Measurements from ENCODE around the gene TRIM44. TPM values are rescaled to one million over a fixed set of nuclear protein-coding genes. Genes with fewer than 3 reads are reported as not detected.
A peak's percentile ranks its signal among the peaks of the same experiment; 100 is the strongest.

Gene TRIM44
- polyA plus RNA-seq, 1 donor (not counting 4 experiments of a cell fraction or from before 2014, with no cell fraction given), result 48.3 TPM

DNA sequence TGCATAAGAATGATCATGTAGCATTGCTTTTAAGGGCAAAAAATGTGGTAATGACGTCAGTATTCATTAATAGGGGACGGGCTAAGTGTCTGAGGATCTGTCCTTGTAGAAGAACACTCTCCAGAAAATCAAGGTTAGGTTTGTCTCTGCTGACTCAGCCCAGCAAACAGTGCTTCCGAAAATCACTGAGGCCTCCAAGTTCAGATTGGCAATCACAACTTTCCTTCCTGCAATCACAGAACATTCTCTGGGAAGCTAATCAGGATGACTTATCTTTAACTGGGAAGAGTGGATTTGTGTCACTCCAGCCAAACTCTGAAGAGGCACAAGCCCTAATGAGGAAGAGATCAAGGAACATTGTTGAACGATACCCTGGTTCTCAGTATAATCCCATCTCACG, 158.0 kb downstream of the TRIM44 start:
- dilution Hi-C loops (cut with MboI; ENCODE audit: extremely low pct_ligation_motif_present, low sequenced_read_pairs), result loop anchor here (25.0 kb wide), 1 partner anchor 208 kb away; the partner anchor contains the start of gene FJX1

DNA sequence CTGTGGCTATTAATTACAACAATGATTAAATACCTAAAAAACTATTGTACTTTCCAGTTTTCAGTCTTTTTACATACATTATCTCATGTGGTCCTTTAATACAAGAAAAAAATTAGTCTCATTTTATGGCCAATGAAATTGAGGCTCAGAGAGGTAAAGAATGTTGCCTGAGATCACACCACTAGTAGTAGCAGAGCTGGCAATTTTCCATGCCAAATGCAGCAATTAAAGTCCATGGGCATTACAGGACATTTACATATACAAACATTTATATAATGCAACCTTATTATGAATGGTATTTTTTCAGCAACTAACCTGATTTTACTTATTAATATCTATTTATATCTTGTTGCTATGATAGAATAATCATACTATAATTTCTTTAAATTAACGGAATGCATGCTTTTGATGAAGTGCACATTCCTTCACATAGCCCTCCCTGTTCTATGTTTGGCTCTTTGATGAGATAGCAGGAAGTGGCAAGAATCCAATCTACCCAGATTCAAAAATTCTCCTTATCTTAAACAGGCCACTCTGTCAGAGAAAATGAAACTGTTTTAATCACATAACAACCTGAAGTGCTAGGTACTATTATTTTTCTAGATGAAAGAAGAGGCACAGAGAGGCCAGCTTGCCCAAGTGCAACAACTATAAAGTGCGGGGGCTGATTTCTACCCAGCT, 160.4 kb downstream of the TRIM44 start:
- H3K36me3 ChIP-seq (ENCODE audit: control insufficient read depth in 2 of 2, extremely low read depth in 1 of 2, insufficient read depth in 2 of 2, low read length in 2 of 2), result no peaks in the 10 kb centered on the region
- H3K79me2 ChIP-seq (ENCODE audit: control insufficient read depth, insufficient read depth, low read length), result no peaks in the 10 kb centered on the region
- H3K4me3 ChIP-seq (ENCODE audit: control insufficient read depth in 2 of 3, extremely low read depth in 1 of 3, insufficient read depth in 2 of 3, low read depth in 1 of 3, low read length in 3 of 3), result peak overlapping the region in 1 of 3 experiments; percentile 7
- no peaks in the 10 kb centered on the region for H3K9me3 ChIP-seq (ENCODE audit: control insufficient read depth, low read depth, low read length)
- H3K9ac ChIP-seq (ENCODE audit: control insufficient read depth, extremely low read depth, insufficient read depth, low read length), result no peak overlapping the region
- H3K4me1 ChIP-seq (ENCODE audit: control insufficient read depth, extremely low read depth, insufficient read depth, low read length), result peaks cover 14% of the 10 kb centered on the region
- peak; percentile 5 for FAIRE-seq
- H2AFZ ChIP-seq (ENCODE audit: control insufficient read depth, low read length), result no peak overlapping the region
- no peaks in the 10 kb centered on the region for H3K9me1 ChIP-seq (ENCODE audit: control insufficient read depth, extremely low read depth, insufficient read depth, low read length)
- dilution Hi-C loops (cut with MboI; ENCODE audit: extremely low pct_ligation_motif_present, low sequenced_read_pairs), result loop anchor here (25.0 kb wide), 1 partner anchor 211 kb away; the partner anchor contains the start of gene FJX1
- no peaks in the 10 kb centered on the region for H3K27me3 ChIP-seq (ENCODE audit: control insufficient read depth, extremely low read depth, insufficient read depth, low read length)
- no peak overlapping the region for H3K27ac ChIP-seq (ENCODE audit: control insufficient read depth, insufficient read depth, low read length)
- DNase-seq (ENCODE audit: low read depth, low spot score), result no peak
- no peaks in the 10 kb centered on the region for H4K20me1 ChIP-seq (ENCODE audit: control insufficient read depth, extremely low read depth, insufficient read depth, low read length)
- TF ChIP-seq, protein P1, sequence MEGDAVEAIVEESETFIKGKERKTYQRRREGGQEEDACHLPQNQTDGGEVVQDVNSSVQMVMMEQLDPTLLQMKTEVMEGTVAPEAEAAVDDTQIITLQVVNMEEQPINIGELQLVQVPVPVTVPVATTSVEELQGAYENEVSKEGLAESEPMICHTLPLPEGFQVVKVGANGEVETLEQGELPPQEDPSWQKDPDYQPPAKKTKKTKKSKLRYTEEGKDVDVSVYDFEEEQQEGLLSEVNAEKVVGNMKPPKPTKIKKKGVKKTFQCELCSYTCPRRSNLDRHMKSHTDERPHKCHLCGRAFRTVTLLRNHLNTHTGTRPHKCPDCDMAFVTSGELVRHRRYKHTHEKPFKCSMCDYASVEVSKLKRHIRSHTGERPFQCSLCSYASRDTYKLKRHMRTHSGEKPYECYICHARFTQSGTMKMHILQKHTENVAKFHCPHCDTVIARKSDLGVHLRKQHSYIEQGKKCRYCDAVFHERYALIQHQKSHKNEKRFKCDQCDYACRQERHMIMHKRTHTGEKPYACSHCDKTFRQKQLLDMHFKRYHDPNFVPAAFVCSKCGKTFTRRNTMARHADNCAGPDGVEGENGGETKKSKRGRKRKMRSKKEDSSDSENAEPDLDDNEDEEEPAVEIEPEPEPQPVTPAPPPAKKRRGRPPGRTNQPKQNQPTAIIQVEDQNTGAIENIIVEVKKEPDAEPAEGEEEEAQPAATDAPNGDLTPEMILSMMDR (optimal IDR thresholded peaks at IDR 0.05 in 1 of 3, IDR thresholded peaks at IDR 0.05 in 1 of 3, conservative IDR thresholded peaks at IDR 0.05 in 1 of 3; ENCODE audit: extremely low read depth in 1 of 3, insufficient read depth in 2 of 3, low read length in 3 of 3), result no peak
- peak overlapping the region; percentile 15 for H3K4me2 ChIP-seq (ENCODE audit: control insufficient read depth, extremely low read depth, insufficient read depth, low read depth, low read length)

More for the DNA sequence above, 158.0 kb downstream of the TRIM44 start:
- Histone ChIP-seq H3K36me3 (ENCODE audit: control insufficient read depth in 2 of 2, extremely low read depth in 1 of 2, insufficient read depth in 2 of 2, low read length in 2 of 2) (no peaks in the 10 kb centered on the region), H3K9me1 (ENCODE audit: control insufficient read depth, extremely low read depth, insufficient read depth, low read length) (no peaks in the 10 kb centered on the region), H4K20me1 (ENCODE audit: control insufficient read depth, extremely low read depth, insufficient read depth, low read length) (no peaks in the 10 kb centered on the region), H3K4me1 (ENCODE audit: control insufficient read depth, extremely low read depth, insufficient read depth, low read length) (peaks cover 14% of the 10 kb centered on the region), H3K4me2 (ENCODE audit: control insufficient read depth, extremely low read depth, insufficient read depth, low read depth, low read length) (no peak overlapping the region), H3K9me3 (ENCODE audit: control insufficient read depth, low read depth, low read length) (no peaks in the 10 kb centered on the region), H3K27ac (ENCODE audit: control insufficient read depth, insufficient read depth, low read length) (no peak overlapping the region), H3K79me2 (ENCODE audit: control insufficient read depth, insufficient read depth, low read length) (no peaks in the 10 kb centered on the region), H3K4me3 (ENCODE audit: control insufficient read depth in 2 of 3, extremely low read depth in 1 of 3, insufficient read depth in 2 of 3, low read depth in 1 of 3, low read length in 3 of 3) (no peak overlapping the region), H3K9ac (ENCODE audit: control insufficient read depth, extremely low read depth, insufficient read depth, low read length) (no peak overlapping the region), H2AFZ (ENCODE audit: control insufficient read depth, low read length) (no peak overlapping the region), H3K27me3 (ENCODE audit: control insufficient read depth, extremely low read depth, insufficient read depth, low read length) (no peaks in the 10 kb centered on the region)
- no peak for FAIRE-seq
- no peak for DNase-seq (ENCODE audit: low read depth, low spot score)
- no peak for TF ChIP-seq EZH2 (IDR thresholded peaks at IDR 0.05; ENCODE audit: low read length)
- TF ChIP-seq, protein P1 (optimal IDR thresholded peaks at IDR 0.05 in 1 of 3, IDR thresholded peaks at IDR 0.05 in 1 of 3, conservative IDR thresholded peaks at IDR 0.05 in 1 of 3; ENCODE audit: extremely low read depth in 1 of 3, insufficient read depth in 2 of 3, low read length in 3 of 3), result no peak
